CD4-positive, alpha-beta memory T cell (primary cell): ENCODE data around the gene RCL1. TPM values are rescaled to one million over a fixed set of nuclear protein-coding genes. Genes with fewer than 3 reads are reported as not detected.

Experiments used
- CTCF ChIA-PET: fragments of 350-600 bp; sonication (Branson Sonifier 250); formaldehyde crosslinking; loops from one replicate; lab custom pipeline; 2021; ENCODE audit warnings: inconsistent platforms; ENCODE audit not compliant: partially characterized antibody; lab: Charles Lee
- POLR2A ChIA-PET: fragments of 350-600 bp; sonication (Branson Sonifier 250); formaldehyde crosslinking; loops from one replicate; lab custom pipeline; 2021; ENCODE audit not compliant: partially characterized antibody; lab: Charles Lee
- DNase-seq, 5 donors: peaks; one replicate each; pipeline versions ENCODE4 v3.0.0 to v3.0.0-alpha.2; 2020 to 2022; ENCODE audit warnings: mixed read lengths in 1 of 5
- H3K27ac ChIP-seq: one replicate; pipeline ENCODE4 v1.7.0; 2013; ENCODE audit warnings: low read depth, low read length
- H3K27me3 ChIP-seq: 2 replicates; pipeline ENCODE4 v1.7.0; 2013; ENCODE audit warnings: mild to moderate bottlenecking, low read length, moderate library complexity; ENCODE audit not compliant: insufficient read depth
- H3K36me3 ChIP-seq: 2 replicates; pipeline ENCODE4 v1.7.0; 2013; ENCODE audit warnings: mild to moderate bottlenecking, low read length, moderate library complexity; ENCODE audit not compliant: insufficient read depth
- H3K4me1 ChIP-seq: 2 replicates; pipeline ENCODE4 v1.7.0; 2013; ENCODE audit warnings: mild to moderate bottlenecking, low read length, moderate library complexity; ENCODE audit not compliant: insufficient read depth
- H3K4me3 ChIP-seq, 2 donors: one replicate each; pipeline ENCODE4 v1.7.0; 2013; ENCODE audit warnings: low read length in 2 of 2, mild to moderate bottlenecking in 1 of 2
- H3K9me3 ChIP-seq, 2 donors: one replicate each; pipeline ENCODE4 v1.7.0; 2013; ENCODE audit warnings: low read length in 2 of 2, control low read depth in 1 of 2; ENCODE audit not compliant: control insufficient read depth in 1 of 2
- H3K27ac Mint-ChIP-seq, 7 donors: one replicate each; pipeline ENCODE4 v1.8.0; 2020 to 2021; ENCODE audit warnings: mixed read lengths in 7 of 7, mild to moderate bottlenecking in 6 of 7, inconsistent platforms in 3 of 7, moderate library complexity in 3 of 7
- H3K27me3 Mint-ChIP-seq, 2 donors: one replicate each; pipeline ENCODE4 v1.8.0; 2020 to 2021; ENCODE audit warnings: mixed read lengths in 2 of 2
- H3K36me3 Mint-ChIP-seq, 2 donors: one replicate each; pipeline ENCODE4 v1.8.0; 2020 to 2021; ENCODE audit warnings: mixed read lengths in 2 of 2, inconsistent platforms in 1 of 2, mild to moderate bottlenecking in 1 of 2
- H3K4me1 Mint-ChIP-seq, 4 donors: one replicate each; pipeline ENCODE4 v1.8.0; 2020 to 2021; ENCODE audit warnings: mixed read lengths in 4 of 4, mild to moderate bottlenecking in 1 of 4
- H3K4me3 Mint-ChIP-seq, 8 donors: one replicate each; pipeline ENCODE4 v1.8.0; 2020 to 2021; ENCODE audit warnings: mixed read lengths in 8 of 8, mild to moderate bottlenecking in 7 of 8, moderate library complexity in 6 of 8, inconsistent platforms in 3 of 8
- H3K9me3 Mint-ChIP-seq, 8 donors: one replicate each; pipeline ENCODE4 v1.8.0; 2020 to 2021; ENCODE audit warnings: mixed read lengths in 8 of 8, mild to moderate bottlenecking in 5 of 8, inconsistent platforms in 3 of 8, moderate library complexity in 1 of 8
- intact Hi-C: fragments of 100-400 bp; cut with micrococcal nuclease; formaldehyde crosslinking; loops from one replicate; pipeline ENCODE4 v1.15.1; 2023
- polyA plus RNA-seq, 2 donors: library from polyadenylated mRNA; unstranded; fragments of 300-500 nt; fragmentation: Illumina TruSeq; gene quantifications; one replicate each; pipeline ENCODE4 v1.2.3, GENCODE V29; 2021
- total RNA-seq, 2 experiments: library from RNA; stranded (reverse); gene quantifications; one replicate each; pipeline ENCODE4 v1.2.3, GENCODE V29; 2021

The RCL1 gene
- total and polyA plus RNA-seq, 4 experiments from 2014 or later = 15.2 to 21.1 (median 16.7) TPM

GRCh38 chr9:4798281-4799032 lies 5.7 kb downstream of the RCL1 start:
- peaks cover 24% of the 10 kb centered on the region for H3K4me1 ChIP-seq
- peak overlapping the region in 2 of 7 donors; percentile 1 to 18 for H3K27ac Mint-ChIP-seq
- H3K9me3 Mint-ChIP-seq = no peaks in the 10 kb centered on the region
- H3K4me3 ChIP-seq = no peak overlapping the region
- no peaks in the 10 kb centered on the region for H3K9me3 ChIP-seq
- H3K27me3 ChIP-seq = no peaks in the 10 kb centered on the region
- H3K36me3 Mint-ChIP-seq = peaks cover under 1% of the 10 kb centered on the region in 2 donors
- intact Hi-C loops = no loop called here
- no peak overlapping the region for H3K4me3 Mint-ChIP-seq
- peaks cover 36 to 51% (median 43%) of the 10 kb centered on the region in 4 donors for H3K4me1 Mint-ChIP-seq
- H3K27me3 Mint-ChIP-seq = no peaks in the 10 kb centered on the region
- H3K36me3 ChIP-seq = no peaks in the 10 kb centered on the region
- no peak for DNase-seq
- H3K27ac ChIP-seq = no peak overlapping the region
- ChIA-PET POLR2A (no interaction called here), CTCF (interaction anchor here (1.4 to 9.8 kb wide), 2 partner anchors 36 to 792 kb away, joined by 3 to 82 read pairs; no protein-coding TSS in a partner anchor)

GRCh38 chr9:4799033-4799430 lies 6.3 kb downstream of the RCL1 start:
- POLR2A ChIA-PET = no interaction called here
- intact Hi-C loops = no loop called here
- Histone ChIP-seq H3K27ac (no peak overlapping the region), H3K4me1 (peaks cover 19% of the 10 kb centered on the region), H3K36me3 (no peaks in the 10 kb centered on the region), H3K4me3 (no peak overlapping the region), H3K27me3 (no peaks in the 10 kb centered on the region), H3K9me3 (no peaks in the 10 kb centered on the region)
- Mint-ChIP-seq H3K4me3 (no peak overlapping the region), H3K36me3 (peaks cover 6% of the 10 kb centered on the region in 2 donors), H3K27me3 (no peaks in the 10 kb centered on the region), H3K9me3 (peaks cover 0 to 3% (median 0%) of the 10 kb centered on the region in 8 donors), H3K4me1 (peaks cover 38 to 51% (median 41%) of the 10 kb centered on the region in 4 donors), H3K27ac (no peak overlapping the region)
- DNase-seq = no peak
- CTCF ChIA-PET = no interaction called here

DNA sequence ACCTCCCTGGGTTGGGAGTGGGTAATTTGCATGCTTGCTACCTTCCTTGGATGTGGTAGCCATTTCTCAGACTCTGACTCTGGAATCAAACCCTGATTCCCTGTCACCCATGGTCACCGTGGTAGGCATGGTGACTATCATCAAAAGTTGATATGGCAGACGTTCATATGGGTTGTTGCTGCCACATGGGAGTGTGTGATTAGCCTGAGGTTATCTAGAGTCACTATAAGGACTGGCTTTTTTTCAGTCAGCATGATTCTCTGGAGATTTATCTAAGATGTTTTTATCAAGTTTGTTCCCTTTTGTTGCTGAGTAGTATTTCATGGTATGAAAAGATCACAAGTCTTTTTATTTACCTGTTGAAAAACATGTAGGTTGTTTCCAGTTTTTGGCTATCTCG lies 7.0 kb downstream of the RCL1 start:
- H3K9me3 ChIP-seq = no peaks in the 10 kb centered on the region

GRCh38 chr9:4801156-4801555 lies 8.4 kb downstream of the RCL1 start:
- H3K27me3 Mint-ChIP-seq = no peaks in the 10 kb centered on the region
- intact Hi-C loops = no loop called here
- ChIA-PET CTCF (no interaction called here), POLR2A (no interaction called here)
- peaks cover 0 to 13% (median 9%) of the 10 kb centered on the region in 8 donors for H3K9me3 Mint-ChIP-seq
- H3K27ac Mint-ChIP-seq = no peak overlapping the region
- Histone ChIP-seq H3K36me3 (peaks cover 4% of the 10 kb centered on the region), H3K27ac (no peak overlapping the region), H3K27me3 (no peaks in the 10 kb centered on the region), H3K4me1 (peaks cover 12% of the 10 kb centered on the region), H3K4me3 (no peak overlapping the region), H3K9me3 (peaks cover 0 to 7% of the 10 kb centered on the region in 2 donors)
- no peak overlapping the region for H3K4me3 Mint-ChIP-seq
- DNase-seq = no peak
- peaks cover 12 to 15% of the 10 kb centered on the region in 2 donors for H3K36me3 Mint-ChIP-seq
- peaks cover 25 to 34% (median 30%) of the 10 kb centered on the region in 4 donors for H3K4me1 Mint-ChIP-seq

More for the DNA sequence above, 7.0 kb downstream of the RCL1 start:
- Histone ChIP-seq H3K4me3 (no peak overlapping the region), H3K36me3 (no peaks in the 10 kb centered on the region), H3K27me3 (no peaks in the 10 kb centered on the region), H3K4me1 (peaks cover 12% of the 10 kb centered on the region), H3K27ac (no peak overlapping the region)
- ChIA-PET CTCF (no interaction called here), POLR2A (no interaction called here)
- DNase-seq = no peak
- Mint-ChIP-seq H3K4me1 (peaks cover 32 to 43% (median 34%) of the 10 kb centered on the region in 4 donors), H3K27me3 (no peaks in the 10 kb centered on the region), H3K9me3 (peaks cover 0 to 3% (median 0%) of the 10 kb centered on the region in 8 donors), H3K4me3 (no peak overlapping the region), H3K36me3 (peaks cover 6% of the 10 kb centered on the region in 2 donors), H3K27ac (no peak overlapping the region)
- intact Hi-C loops = no loop called here

DNA sequence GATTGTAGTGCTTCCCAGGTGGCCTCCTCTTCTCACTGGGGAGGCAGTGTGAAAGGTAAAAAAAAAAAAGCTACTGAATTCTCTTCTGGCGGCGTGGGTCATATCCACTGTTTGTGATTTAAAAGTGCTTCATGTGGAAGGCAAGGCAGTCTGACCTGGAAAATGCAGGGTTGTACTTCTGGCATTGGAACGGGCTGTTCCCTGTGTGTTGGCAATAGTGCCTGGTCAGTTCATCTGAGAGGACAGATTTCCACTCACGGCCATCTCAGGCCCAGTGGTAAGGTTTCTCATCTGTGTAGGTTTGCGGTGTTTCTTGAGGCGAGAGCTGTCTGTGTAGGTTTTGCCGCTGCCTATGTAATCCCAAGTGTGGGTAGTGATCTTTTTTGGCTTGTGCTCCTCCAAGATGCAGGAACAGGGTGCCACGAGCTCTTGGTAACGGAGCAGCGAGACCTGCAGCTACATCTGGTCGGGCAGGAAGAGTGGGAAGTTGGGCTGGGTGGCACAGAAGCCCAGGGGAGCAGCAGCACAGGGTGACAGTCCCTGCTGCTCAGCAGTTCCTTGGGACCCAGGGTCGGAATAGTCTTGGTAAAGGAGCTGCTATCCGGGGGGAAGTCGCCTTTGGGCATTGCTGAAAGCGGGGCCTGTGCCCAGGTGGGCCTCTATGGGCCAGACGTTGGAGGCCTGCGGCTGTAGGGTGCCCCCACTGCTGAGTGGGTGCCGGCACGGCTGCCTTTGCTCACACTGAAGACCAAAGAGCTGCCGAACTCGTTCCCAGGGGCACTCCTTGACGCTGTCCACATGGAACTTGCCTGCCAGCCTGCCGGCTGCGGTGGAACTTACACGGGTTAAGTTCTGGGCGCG lies 11.2 kb downstream of the RCL1 start:
- ChIA-PET CTCF (no interaction called here), POLR2A (interaction anchor here (1.7 kb wide), 1 partner anchor 10 kb away, joined by 4 read pairs; no protein-coding TSS in a partner anchor)
- Histone ChIP-seq H3K4me3 (no peak overlapping the region), H3K36me3 (peaks cover 4% of the 10 kb centered on the region), H3K27ac (no peak overlapping the region), H3K4me1 (peaks cover 4% of the 10 kb centered on the region), H3K27me3 (no peaks in the 10 kb centered on the region), H3K9me3 (peaks cover 0 to 7% of the 10 kb centered on the region in 2 donors)
- intact Hi-C loops = no loop called here
- H3K9me3 Mint-ChIP-seq = peaks cover 2 to 26% (median 22%) of the 10 kb centered on the region in 8 donors
- H3K4me1 Mint-ChIP-seq = peaks cover 22 to 31% (median 26%) of the 10 kb centered on the region in 4 donors
- no peaks in the 10 kb centered on the region for H3K27me3 Mint-ChIP-seq
- no peak overlapping the region for H3K4me3 Mint-ChIP-seq
- DNase-seq = no peak
- peak overlapping the region in 1 of 7 donors; percentile 55 for H3K27ac Mint-ChIP-seq
- peaks cover 24 to 31% of the 10 kb centered on the region in 2 donors for H3K36me3 Mint-ChIP-seq

DNA sequence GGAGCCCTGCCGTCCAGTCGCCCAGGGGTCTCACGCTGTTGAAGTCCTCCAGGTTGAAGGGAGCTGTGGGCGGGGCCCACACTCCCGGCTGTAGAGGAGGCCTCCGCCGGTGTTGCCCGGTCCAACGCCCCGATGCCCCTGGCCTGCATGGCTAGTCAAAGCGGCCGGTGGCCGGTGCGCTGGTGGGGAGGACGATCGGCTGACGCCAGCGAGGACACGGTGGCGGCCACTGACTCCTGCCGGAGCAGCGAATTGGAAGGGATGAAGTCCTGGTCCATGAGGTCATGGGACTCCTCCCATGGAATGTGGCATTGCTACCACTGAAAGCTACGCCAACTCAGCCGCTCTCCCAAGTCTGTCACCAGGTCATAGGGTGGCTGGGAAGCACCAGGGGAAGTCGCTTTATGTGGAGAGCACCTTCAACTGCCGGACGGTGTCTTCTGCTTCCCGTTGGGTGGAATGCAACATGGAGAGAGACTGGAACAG lies 11.8 kb downstream of the RCL1 start:
- peaks cover 4% of the 10 kb centered on the region for H3K36me3 ChIP-seq
- H3K9me3 Mint-ChIP-seq = peaks cover 2 to 26% (median 22%) of the 10 kb centered on the region in 8 donors
- H3K27me3 Mint-ChIP-seq = no peaks in the 10 kb centered on the region
- H3K36me3 Mint-ChIP-seq = peaks cover 25 to 31% of the 10 kb centered on the region in 2 donors
- ChIA-PET CTCF (no interaction called here), POLR2A (interaction anchor here (1.7 kb wide), 1 partner anchor 10 kb away, joined by 4 read pairs; no protein-coding TSS in a partner anchor)
- H3K27me3 ChIP-seq = no peaks in the 10 kb centered on the region
- no peak for DNase-seq
- H3K4me3 Mint-ChIP-seq = no peak overlapping the region
- H3K27ac Mint-ChIP-seq = no peak overlapping the region
- H3K27ac ChIP-seq = no peak overlapping the region
- H3K9me3 ChIP-seq = peaks cover 0 to 7% of the 10 kb centered on the region in 2 donors
- intact Hi-C loops = no loop called here
- peaks cover 4% of the 10 kb centered on the region for H3K4me1 ChIP-seq
- H3K4me1 Mint-ChIP-seq = peaks cover 19 to 27% (median 23%) of the 10 kb centered on the region in 4 donors
- H3K4me3 ChIP-seq = no peak overlapping the region
